Dendritic cell treated with granulocyte-macrophage colony-stimulating factor and Interleukin-4, amounts not matched to agents 40 ng/mL and 50 ng/mL, for 4 days (primary cell): ENCODE results near the gene TNIK.
"Not testable (repeated sequence)": the region's sequence is repeated elsewhere in the genome, so short reads cannot be mapped to it uniquely, and the experiment has no call there.

ENCODE experiments used
- H3K27ac Mint-ChIP-seq: one replicate; pipeline ENCODE4 v1.8.0; 2022; ENCODE audit warnings: mild to moderate bottlenecking, mixed read lengths
- H3K27me3 Mint-ChIP-seq: one replicate; pipeline ENCODE4 v1.8.0; 2022; ENCODE audit warnings: mild to moderate bottlenecking, mixed read lengths
- H3K36me3 Mint-ChIP-seq: one replicate; pipeline ENCODE4 v1.8.0; 2022; ENCODE audit warnings: low read depth, mixed read lengths
- H3K4me1 Mint-ChIP-seq: one replicate; pipeline ENCODE4 v1.8.0; 2022; ENCODE audit warnings: low read depth, mixed read lengths
- H3K4me3 Mint-ChIP-seq: one replicate; pipeline ENCODE4 v1.8.0; 2022; ENCODE audit warnings: mild to moderate bottlenecking, moderate library complexity, mixed read lengths
- H3K9me3 Mint-ChIP-seq: one replicate; pipeline ENCODE4 v1.8.0; 2022; ENCODE audit warnings: mixed read lengths
- intact Hi-C: fragments of 100-400 bp; cut with micrococcal nuclease; formaldehyde crosslinking; loops from one replicate; pipeline ENCODE4 v1.15.0; 2022

The TNIK gene

DNA sequence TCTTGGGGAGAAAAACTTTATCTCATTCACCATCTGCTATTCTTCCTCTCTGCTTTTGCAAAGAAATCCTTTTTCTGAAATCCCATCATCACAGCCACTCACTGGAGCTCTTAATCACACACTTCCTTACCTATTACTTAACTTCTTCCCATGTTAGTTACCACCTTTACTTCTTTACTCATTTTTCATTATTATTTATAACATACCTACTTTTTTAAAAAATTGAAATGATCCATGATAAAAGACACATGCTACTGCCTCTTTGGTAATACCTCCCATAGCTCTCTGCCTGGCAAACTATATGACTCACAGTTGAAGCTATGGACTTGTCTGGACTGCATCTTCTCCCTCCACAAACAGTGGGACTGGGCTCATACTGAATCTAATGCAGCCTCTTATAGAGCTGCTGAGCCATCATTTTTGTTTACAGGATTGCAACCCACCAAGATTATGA lies 150.3 kb downstream of the TNIK start:
- peaks cover 2% of the 10 kb centered on the region for H3K27me3 Mint-ChIP-seq
- H3K4me1 Mint-ChIP-seq, result peaks cover 11% of the 10 kb centered on the region
- H3K4me3 Mint-ChIP-seq, result no peak overlapping the region
- H3K27ac Mint-ChIP-seq, result no peak overlapping the region
- no peaks in the 10 kb centered on the region for H3K36me3 Mint-ChIP-seq
- H3K9me3 Mint-ChIP-seq, result no peaks in the 10 kb centered on the region
- intact Hi-C loops, result no loop called here

DNA sequence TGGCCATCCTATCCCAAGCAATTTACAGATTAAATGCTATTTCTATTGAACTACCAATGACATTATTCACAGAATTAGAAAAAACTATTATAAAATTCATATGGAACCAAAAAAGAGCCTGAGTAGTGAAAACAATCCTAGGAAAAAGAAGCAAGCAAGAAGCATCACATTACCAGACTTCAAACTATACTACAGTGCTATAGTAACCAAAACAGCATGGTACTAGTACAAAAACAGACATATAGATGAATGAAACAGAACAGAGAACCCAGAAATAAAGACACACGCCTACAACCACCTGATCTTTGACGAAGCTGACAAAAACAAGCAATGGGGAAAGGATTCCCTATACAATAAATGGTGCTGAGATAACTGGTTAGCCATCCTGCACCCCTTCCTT lies 152.2 kb downstream of the TNIK start:
- intact Hi-C loops, result no loop called here
- H3K4me1 Mint-ChIP-seq, result peaks cover 11% of the 10 kb centered on the region
- peaks cover 2% of the 10 kb centered on the region for H3K27me3 Mint-ChIP-seq
- no peaks in the 10 kb centered on the region for H3K36me3 Mint-ChIP-seq
- H3K27ac Mint-ChIP-seq, result no peak overlapping the region
- H3K4me3 Mint-ChIP-seq, result no peak overlapping the region
- no peaks in the 10 kb centered on the region for H3K9me3 Mint-ChIP-seq

DNA sequence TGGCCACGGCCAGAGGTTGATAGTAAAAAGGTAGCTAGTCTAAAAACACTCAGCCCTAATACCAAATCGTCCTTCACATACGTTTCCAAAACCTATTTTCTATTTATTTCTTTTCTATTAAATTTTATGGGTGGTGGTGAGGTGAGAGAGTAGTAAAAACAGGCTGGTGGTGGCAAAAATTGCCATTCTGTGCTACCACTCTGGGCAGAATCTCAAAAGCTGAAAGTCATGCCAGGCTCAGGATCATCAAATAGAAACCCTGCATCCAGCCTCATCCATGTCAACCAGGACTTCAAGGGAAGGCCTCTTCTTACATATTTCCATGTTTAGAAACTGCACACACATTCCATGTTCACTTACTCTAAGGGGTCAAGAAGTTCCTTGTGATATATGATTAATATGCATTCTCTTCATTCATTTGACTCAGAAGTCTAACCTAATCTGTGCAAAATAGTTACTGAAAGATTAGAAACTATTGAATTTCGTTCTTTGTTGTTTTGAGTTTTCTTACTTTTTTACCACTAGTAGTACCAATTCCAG lies 153.1 kb downstream of the TNIK start:
- no peaks in the 10 kb centered on the region for H3K36me3 Mint-ChIP-seq
- H3K4me3 Mint-ChIP-seq, result no peak overlapping the region
- intact Hi-C loops, result no loop called here
- no peak overlapping the region for H3K27ac Mint-ChIP-seq
- peaks cover 2% of the 10 kb centered on the region for H3K27me3 Mint-ChIP-seq
- no peaks in the 10 kb centered on the region for H3K9me3 Mint-ChIP-seq
- H3K4me1 Mint-ChIP-seq, result peaks cover 6% of the 10 kb centered on the region

DNA sequence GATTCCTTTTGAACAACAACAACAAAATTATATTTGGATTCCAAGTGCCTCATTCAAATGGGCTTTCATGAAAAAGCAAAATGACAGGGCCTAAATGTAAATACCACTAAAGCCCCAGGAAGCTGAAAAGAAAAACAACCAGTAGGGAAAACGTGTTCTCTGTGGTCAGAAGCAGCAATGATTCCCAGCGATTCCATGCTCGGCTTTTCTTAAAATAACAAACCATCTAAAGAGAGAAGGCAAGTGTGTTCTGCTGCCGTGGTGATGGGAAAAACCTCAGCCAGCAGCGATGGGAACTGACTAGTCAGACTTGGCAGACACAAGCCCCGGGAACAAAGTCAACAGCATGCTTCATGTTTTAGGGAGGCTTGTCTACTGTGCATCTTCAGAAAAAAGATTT lies 153.6 kb downstream of the TNIK start:
- H3K36me3 Mint-ChIP-seq, result no peaks in the 10 kb centered on the region
- intact Hi-C loops, result no loop called here

DNA sequence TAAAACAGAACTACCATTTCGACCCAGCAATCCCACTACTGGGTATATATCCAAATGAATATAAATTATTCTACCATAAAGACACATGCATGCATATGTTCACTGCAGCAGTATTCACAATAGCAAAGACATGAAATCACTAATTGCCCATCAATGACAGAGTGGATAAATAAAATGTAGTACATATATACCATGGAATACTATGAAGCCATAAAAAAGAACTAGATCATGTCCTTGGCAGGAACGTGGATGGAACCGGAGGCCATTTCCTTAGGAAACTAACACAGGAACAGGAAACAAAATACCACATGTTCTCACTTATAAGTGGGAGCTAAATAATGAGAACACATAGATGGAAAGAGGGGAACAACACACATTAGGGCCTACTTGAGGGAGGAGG lies 154.4 kb downstream of the TNIK start:
- intact Hi-C loops, H3K9me3 Mint-ChIP-seq, H3K27me3 Mint-ChIP-seq, H3K27ac Mint-ChIP-seq, H3K36me3 Mint-ChIP-seq, H3K4me3 Mint-ChIP-seq, H3K4me1 Mint-ChIP-seq: not testable (repeated sequence)

More for the DNA sequence above, 153.6 kb downstream of the TNIK start:
- Mint-ChIP-seq H3K27ac (no peak overlapping the region), H3K4me3 (no peak overlapping the region), H3K9me3 (no peaks in the 10 kb centered on the region), H3K4me1 (peaks cover 2% of the 10 kb centered on the region), H3K27me3 (peaks cover 2% of the 10 kb centered on the region)

DNA sequence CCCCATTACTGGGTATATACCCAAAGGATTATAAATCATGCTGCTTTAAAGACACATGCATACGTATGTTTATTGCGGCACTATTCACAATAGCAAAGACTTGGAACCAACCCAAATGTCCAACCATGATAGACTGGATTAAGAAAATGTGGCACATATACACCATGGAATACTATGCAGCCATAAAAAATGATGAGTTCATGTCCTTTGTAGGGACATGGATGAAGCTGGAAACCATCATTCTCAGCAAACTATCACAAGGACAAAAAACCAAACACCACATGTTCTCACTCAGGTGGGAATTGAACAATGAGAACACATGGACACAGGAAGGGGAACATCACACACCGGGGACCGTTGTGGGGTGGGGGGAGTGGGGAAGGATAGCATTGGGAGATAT lies 155.7 kb downstream of the TNIK start:
- H3K27ac Mint-ChIP-seq, H3K27me3 Mint-ChIP-seq, H3K4me3 Mint-ChIP-seq, H3K36me3 Mint-ChIP-seq, intact Hi-C loops, H3K4me1 Mint-ChIP-seq, H3K9me3 Mint-ChIP-seq: not testable (repeated sequence)

DNA sequence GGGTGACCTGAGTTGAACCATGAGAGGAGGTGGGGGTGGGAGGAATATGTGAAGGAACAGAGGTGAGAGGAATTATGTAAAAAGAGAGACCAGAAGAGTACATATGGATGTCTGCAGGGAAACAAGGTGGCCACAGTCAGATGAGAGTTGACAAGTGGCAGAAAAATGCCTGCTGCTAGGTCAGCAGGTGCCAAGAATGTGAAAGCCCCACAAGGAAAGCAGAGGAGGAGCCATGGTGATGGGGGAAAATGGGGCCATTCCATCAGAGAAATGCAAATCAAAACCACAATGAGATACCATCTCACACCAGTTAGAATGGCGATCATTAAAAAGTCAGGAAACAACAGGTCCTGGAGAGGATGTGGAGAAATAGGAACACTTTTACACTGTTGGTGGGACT lies 156.2 kb downstream of the TNIK start:
- H3K36me3 Mint-ChIP-seq, H3K4me1 Mint-ChIP-seq, H3K27me3 Mint-ChIP-seq, H3K9me3 Mint-ChIP-seq, H3K27ac Mint-ChIP-seq, H3K4me3 Mint-ChIP-seq, intact Hi-C loops: not testable (repeated sequence)

DNA sequence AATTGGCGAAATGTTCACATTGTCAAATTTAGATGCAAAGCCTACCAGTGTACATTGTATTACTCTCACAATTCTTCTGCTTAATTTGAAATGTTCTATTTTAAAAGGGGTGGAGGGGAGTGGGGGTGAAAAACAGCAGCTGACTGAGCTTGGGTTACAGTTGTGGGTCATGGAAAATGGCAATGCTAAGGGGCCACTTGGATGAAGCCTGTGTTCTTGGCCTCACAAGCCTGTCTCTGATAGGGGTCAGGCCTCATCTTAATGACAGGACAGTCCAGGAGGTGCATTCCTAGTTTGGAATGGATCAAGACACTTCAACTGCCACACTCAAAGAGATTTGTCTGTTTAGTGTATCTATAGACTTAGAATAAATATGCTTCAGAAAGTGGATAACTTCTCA lies 158.2 kb downstream of the TNIK start:
- no peak overlapping the region for H3K27ac Mint-ChIP-seq
- H3K9me3 Mint-ChIP-seq, result no peaks in the 10 kb centered on the region
- no peak overlapping the region for H3K4me3 Mint-ChIP-seq
- H3K27me3 Mint-ChIP-seq, result no peaks in the 10 kb centered on the region
- no peaks in the 10 kb centered on the region for H3K36me3 Mint-ChIP-seq
- intact Hi-C loops, result loop anchor here (2.0 kb wide), 1 partner anchor 61 kb away; no protein-coding TSS in a partner anchor
- H3K4me1 Mint-ChIP-seq, result no peaks in the 10 kb centered on the region

DNA sequence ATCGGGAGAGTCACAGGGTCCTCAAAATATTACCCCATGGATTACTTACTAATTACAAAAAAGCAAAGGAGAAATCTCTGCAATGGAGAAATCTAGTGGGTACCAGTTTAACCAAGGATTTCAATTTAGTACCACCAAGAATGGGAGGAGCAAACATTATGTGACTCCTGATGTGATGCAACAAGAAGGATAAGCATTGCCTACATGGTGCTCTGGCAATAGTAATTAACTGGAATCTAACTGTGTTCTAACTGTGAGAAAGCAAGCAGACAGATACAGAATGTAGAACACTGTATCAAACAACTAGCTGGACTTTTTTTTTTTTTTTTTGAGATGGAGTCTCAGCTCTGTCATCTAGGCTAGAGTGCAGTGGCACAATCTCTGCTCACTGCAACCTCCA lies 159.2 kb downstream of the TNIK start:
- Mint-ChIP-seq H3K4me1 (no peaks in the 10 kb centered on the region), H3K4me3 (no peak overlapping the region), H3K9me3 (no peaks in the 10 kb centered on the region), H3K27me3 (no peaks in the 10 kb centered on the region), H3K27ac (no peak overlapping the region), H3K36me3 (no peaks in the 10 kb centered on the region)
- intact Hi-C loops, result loop anchor here (2.0 kb wide), 1 partner anchor 60 kb away; no protein-coding TSS in a partner anchor

DNA sequence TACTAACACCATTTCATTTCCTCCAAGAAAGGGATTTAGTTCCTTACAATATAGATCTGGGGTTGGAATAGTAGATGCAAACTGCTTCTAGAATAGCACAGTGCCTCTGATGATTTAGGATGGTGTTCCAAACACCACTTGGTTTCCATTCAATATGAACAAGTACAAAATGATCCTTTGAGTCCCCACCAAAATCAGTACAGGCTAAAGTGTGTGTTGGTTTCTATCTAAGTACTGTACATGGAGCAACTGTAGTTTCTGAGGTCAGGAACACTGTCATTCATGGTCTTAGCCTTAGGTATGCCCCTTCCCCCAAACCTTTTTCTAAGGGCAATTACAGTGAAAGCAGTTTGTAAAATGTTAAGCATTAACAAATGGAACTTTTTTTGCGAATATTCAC lies 162.3 kb downstream of the TNIK start:
- no peak overlapping the region for H3K4me3 Mint-ChIP-seq
- intact Hi-C loops, result no loop called here

DNA sequence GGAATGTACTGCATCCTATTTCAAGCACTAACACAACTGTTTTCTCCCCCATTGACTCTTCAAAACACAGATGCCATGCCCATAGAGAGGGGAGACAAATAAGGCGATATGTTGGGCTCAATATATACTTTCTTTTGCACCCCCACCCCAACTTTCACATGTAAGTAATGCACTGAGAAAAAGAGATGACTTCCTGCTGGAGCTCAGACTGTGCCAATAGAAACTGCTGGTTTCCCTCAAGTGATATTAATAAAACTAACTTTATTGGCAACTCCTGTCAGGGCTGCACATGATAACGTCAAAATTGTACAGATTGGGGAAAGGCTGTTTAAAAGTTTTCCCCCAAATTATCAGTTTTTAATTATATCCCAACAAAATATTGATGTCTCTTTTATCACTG lies 163.0 kb downstream of the TNIK start:
- H3K9me3 Mint-ChIP-seq, result no peaks in the 10 kb centered on the region
- H3K4me1 Mint-ChIP-seq, result peaks cover 12% of the 10 kb centered on the region
- intact Hi-C loops, result no loop called here
- no peak overlapping the region for H3K4me3 Mint-ChIP-seq
- no peaks in the 10 kb centered on the region for H3K36me3 Mint-ChIP-seq
- no peak overlapping the region for H3K27ac Mint-ChIP-seq
- no peaks in the 10 kb centered on the region for H3K27me3 Mint-ChIP-seq

More for the DNA sequence above, 162.3 kb downstream of the TNIK start:
- peaks cover 12% of the 10 kb centered on the region for H3K4me1 Mint-ChIP-seq
- no peak overlapping the region for H3K27ac Mint-ChIP-seq
- H3K9me3 Mint-ChIP-seq, result no peaks in the 10 kb centered on the region
- H3K36me3 Mint-ChIP-seq, result no peaks in the 10 kb centered on the region
- no peaks in the 10 kb centered on the region for H3K27me3 Mint-ChIP-seq

DNA sequence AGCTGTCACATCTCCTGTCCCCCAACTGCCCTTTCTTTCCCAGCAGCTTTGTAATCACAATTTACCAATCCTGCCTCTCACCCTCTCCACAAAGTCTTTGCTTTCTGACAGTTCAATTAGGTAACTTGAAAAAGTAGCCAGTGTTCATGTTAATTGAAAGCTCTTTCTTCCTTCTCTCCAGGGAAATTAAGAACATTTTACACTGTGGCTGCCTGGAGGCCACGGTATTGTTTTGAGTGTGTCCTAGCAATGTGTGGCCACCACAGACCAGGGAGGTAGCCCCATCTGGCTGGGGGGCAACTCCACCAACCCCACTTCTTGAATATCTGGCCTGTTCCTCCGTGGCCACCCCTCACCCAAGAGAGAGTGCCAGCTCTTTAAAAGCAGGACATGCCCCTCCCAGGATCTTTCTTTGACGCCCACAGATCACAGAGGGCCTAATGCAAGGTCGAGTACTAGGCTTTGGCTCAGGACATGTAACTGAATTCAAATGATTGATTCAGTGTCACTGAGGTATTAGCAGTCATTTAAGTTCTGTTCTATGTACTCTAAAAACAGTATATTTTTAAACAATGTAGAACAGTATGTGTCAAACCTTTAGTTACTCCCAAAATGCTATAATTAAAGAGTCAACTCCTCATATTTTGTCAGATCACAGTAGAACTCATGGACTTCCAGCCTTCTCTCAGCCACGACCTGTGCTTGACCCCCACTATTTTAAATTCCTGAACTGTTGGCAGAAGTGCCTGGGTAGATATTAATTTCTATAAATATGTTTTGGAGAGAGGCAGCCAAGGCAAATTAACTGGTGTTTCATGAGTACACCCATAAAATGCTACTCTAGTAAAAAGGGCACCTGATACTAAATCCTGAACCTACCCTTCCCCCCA lies 164.5 kb downstream of the TNIK start:
- Mint-ChIP-seq H3K4me3 (no peak overlapping the region), H3K9me3 (no peaks in the 10 kb centered on the region), H3K36me3 (no peaks in the 10 kb centered on the region), H3K27ac (no peak overlapping the region), H3K27me3 (peaks cover 1% of the 10 kb centered on the region), H3K4me1 (peaks cover 12% of the 10 kb centered on the region)
- intact Hi-C loops, result no loop called here

DNA sequence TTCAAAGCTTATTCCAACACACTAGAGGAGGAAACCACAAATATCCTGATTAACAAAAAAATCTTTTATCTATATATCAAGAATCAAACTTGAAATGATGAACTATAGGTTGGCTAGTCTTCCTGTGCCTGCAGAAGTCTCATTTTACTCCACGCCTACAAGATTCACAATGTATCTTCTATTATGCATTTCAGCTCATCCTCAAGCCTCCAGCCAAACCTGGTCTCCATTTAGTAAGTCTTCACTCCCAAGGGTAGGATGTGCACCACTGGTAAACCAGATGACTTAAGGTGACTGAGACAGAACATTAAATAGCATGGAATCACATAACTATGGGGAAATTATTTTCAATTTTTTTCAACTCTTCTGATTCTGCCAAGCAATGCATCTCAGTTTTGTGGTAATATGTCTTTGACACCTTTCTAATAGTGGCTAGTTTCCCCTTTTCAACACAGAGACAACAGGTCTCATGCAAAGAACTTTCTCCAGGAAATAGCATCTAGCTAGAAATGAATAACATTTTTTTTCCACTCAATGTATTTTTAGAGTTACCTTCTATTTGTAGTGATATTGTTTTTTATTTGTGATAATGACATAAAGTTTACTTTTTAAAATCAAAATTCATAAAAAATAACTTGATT lies 166.9 kb downstream of the TNIK start:
- Mint-ChIP-seq H3K27me3 (peaks cover 1% of the 10 kb centered on the region), H3K4me3 (no peak overlapping the region), H3K36me3 (no peaks in the 10 kb centered on the region), H3K27ac (no peak overlapping the region), H3K9me3 (no peaks in the 10 kb centered on the region), H3K4me1 (peaks cover 12% of the 10 kb centered on the region)
- intact Hi-C loops, result no loop called here

DNA sequence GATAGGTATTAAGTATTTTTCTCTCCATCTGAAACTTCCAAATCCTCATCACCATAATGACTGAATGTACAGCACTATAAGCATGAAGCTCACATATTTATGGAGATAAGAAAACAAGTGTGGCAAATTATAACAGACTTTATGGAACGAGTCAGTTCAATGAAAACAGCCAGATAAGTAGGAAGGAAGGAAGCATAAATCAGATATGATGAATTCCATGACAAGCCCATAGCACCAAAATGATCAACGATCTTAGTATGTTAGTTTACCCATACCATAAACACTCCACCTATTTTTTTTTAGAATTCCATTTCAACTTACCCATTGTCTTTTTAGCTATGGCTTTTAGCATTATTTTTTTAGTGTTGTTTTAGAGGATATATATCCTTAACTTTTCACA lies 169.5 kb downstream of the TNIK start:
- intact Hi-C loops, result no loop called here
- no peaks in the 10 kb centered on the region for H3K36me3 Mint-ChIP-seq
- peaks cover 1% of the 10 kb centered on the region for H3K27me3 Mint-ChIP-seq
- H3K4me3 Mint-ChIP-seq, result no peak overlapping the region
- H3K27ac Mint-ChIP-seq, result no peak overlapping the region
- peaks cover 12% of the 10 kb centered on the region for H3K4me1 Mint-ChIP-seq
- H3K9me3 Mint-ChIP-seq, result no peaks in the 10 kb centered on the region
